Measurements from ENCODE around the gene CDH13.

The CDH13 gene

DNA sequence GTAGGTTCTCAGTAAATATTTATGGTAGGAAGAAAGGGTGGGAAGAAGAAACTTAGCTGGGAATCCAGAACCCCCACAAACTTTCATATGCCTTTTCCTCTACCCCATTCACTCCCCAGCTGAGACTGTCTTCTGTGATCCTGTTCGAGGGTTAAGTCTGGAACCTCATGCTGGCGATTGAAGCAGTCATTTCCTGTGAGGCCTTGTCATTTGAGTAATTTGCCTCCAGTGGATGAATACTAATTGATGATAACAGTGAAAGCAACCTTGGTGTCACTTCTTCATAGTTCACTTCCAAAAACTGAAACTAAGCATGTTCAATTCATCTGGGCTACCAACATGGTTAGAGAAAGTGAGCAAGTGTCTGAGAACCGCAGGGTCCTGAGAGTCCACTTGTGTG is 401.2 kb downstream of the CDH13 start:
- Histone ChIP-seq H3K27me3 (ENCODE audit: low read depth, low read length) (no peaks in the 10 kb centered on the region), H3K9me3 (ENCODE audit: insufficient read depth, low read length) (no peaks in the 10 kb centered on the region), H3K4me1 (ENCODE audit: low read length) (no peaks in the 10 kb centered on the region), H3K36me3 (replicated peaks; ENCODE audit: low read depth, low read length) (no peaks in the 10 kb centered on the region), H3K27ac (ENCODE audit: low read length) (no peak overlapping the region), H3K9ac (ENCODE audit: low read length) (no peak overlapping the region), H3K4me3 (ENCODE audit: low read length) (no peak overlapping the region), H3K79me2 (ENCODE audit: low read length) (no peaks in the 10 kb centered on the region), H4K20me1 (ENCODE audit: insufficient read depth, low read length) (no peaks in the 10 kb centered on the region), H3K4me2 (ENCODE audit: low read length) (no peak overlapping the region), H2AFZ (ENCODE audit: low read depth, low read length) (no peak overlapping the region)
- TF ChIP-seq EZH2phosphoT487 (IDR thresholded peaks at IDR 0.05; ENCODE audit: low read depth): no peak
- TF ChIP-seq, protein P1, sequence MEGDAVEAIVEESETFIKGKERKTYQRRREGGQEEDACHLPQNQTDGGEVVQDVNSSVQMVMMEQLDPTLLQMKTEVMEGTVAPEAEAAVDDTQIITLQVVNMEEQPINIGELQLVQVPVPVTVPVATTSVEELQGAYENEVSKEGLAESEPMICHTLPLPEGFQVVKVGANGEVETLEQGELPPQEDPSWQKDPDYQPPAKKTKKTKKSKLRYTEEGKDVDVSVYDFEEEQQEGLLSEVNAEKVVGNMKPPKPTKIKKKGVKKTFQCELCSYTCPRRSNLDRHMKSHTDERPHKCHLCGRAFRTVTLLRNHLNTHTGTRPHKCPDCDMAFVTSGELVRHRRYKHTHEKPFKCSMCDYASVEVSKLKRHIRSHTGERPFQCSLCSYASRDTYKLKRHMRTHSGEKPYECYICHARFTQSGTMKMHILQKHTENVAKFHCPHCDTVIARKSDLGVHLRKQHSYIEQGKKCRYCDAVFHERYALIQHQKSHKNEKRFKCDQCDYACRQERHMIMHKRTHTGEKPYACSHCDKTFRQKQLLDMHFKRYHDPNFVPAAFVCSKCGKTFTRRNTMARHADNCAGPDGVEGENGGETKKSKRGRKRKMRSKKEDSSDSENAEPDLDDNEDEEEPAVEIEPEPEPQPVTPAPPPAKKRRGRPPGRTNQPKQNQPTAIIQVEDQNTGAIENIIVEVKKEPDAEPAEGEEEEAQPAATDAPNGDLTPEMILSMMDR (IDR thresholded peaks at IDR 0.05; ENCODE audit: low read depth, low read length): no peak

DNA sequence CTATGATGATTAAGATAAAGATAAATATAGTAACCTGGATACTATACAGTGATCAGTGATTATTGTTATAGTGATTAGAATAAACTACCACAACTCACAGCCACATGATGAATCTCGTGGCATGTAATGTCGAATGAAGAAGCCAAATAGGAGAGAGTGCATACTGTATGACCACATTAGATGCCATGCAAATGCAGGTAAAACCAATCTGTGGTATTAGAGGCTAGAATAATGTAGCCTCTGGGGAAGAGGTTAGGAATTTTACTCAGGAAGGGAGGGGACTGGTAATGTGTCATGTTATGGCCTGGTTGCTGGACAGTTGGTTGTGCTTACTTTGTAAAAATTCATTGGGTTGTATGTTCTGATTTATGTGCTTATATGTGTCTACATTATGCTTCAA is 402.7 kb downstream of the CDH13 start:
- no peak overlapping the region for H3K27ac ChIP-seq (ENCODE audit: low read length)
- no peaks in the 10 kb centered on the region for H3K36me3 ChIP-seq (replicated peaks; ENCODE audit: low read depth, low read length)
- no peak for TF ChIP-seq EZH2phosphoT487 (IDR thresholded peaks at IDR 0.05; ENCODE audit: low read depth)
- TF ChIP-seq, protein P1 (IDR thresholded peaks at IDR 0.05; ENCODE audit: low read depth, low read length): no peak
- no peak overlapping the region for H3K4me3 ChIP-seq (ENCODE audit: low read length)
- no peaks in the 10 kb centered on the region for H3K27me3 ChIP-seq (ENCODE audit: low read depth, low read length)
- no peaks in the 10 kb centered on the region for H3K9me3 ChIP-seq (ENCODE audit: insufficient read depth, low read length)
- H3K79me2 ChIP-seq (ENCODE audit: low read length): no peaks in the 10 kb centered on the region
- H3K9ac ChIP-seq (ENCODE audit: low read length): no peak overlapping the region
- no peak overlapping the region for H3K4me2 ChIP-seq (ENCODE audit: low read length)
- no peaks in the 10 kb centered on the region for H4K20me1 ChIP-seq (ENCODE audit: insufficient read depth, low read length)
- H3K4me1 ChIP-seq (ENCODE audit: low read length): no peaks in the 10 kb centered on the region
- no peak overlapping the region for H2AFZ ChIP-seq (ENCODE audit: low read depth, low read length)

DNA sequence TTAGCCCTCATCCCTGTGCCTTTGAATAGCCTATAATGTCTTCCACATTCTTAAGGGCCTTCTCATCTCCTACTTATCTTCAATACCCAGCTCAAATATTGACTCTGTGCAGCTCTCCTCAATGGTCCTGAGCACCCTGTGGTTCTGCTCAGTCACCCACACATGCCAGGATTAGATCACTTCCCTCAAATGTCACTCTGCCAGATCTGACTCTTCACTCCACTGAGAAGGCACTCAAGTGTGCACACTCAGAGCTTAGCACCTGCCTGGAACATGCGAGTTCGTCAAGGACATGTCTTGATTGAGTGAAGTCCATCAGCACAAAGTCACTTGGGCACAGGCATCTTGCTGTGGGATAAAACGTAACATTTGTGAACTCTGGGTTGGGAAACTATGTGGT is 404.8 kb downstream of the CDH13 start:
- no peak overlapping the region for H2AFZ ChIP-seq (ENCODE audit: low read depth, low read length)
- H3K4me2 ChIP-seq (ENCODE audit: low read length): no peak overlapping the region
- H3K4me1 ChIP-seq (ENCODE audit: low read length): no peaks in the 10 kb centered on the region
- H3K9ac ChIP-seq (ENCODE audit: low read length): no peak overlapping the region
- H3K36me3 ChIP-seq (replicated peaks; ENCODE audit: low read depth, low read length): no peaks in the 10 kb centered on the region
- no peaks in the 10 kb centered on the region for H3K27me3 ChIP-seq (ENCODE audit: low read depth, low read length)
- no peak overlapping the region for H3K4me3 ChIP-seq (ENCODE audit: low read length)
- no peak overlapping the region for H3K27ac ChIP-seq (ENCODE audit: low read length)
- H4K20me1 ChIP-seq (ENCODE audit: insufficient read depth, low read length): no peaks in the 10 kb centered on the region
- H3K79me2 ChIP-seq (ENCODE audit: low read length): no peaks in the 10 kb centered on the region
- H3K9me3 ChIP-seq (ENCODE audit: insufficient read depth, low read length): no peaks in the 10 kb centered on the region
- no peak for TF ChIP-seq EZH2phosphoT487 (IDR thresholded peaks at IDR 0.05; ENCODE audit: low read depth)

DNA sequence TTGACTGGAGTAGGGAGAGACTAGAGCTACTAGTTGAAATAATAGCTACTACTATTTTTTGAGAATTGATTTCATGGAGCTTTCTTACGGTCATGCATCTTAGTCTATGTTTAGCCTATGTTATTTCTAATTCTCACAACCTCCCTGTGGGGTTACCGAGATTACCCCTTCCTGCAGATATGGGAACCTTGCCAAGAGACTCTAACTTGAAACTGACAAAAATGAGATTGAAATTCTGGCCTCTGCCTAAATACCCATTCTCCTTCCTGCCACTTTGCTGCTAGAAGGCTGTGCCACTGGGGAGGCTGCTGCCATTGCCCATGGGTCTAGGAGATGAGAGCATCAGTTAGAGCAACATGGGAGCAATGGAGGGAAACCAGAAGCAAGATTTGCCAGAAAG is 410.3 kb downstream of the CDH13 start:
- no peaks in the 10 kb centered on the region for H3K9me3 ChIP-seq (ENCODE audit: insufficient read depth, low read length)
- no peaks in the 10 kb centered on the region for H3K4me1 ChIP-seq (ENCODE audit: low read length)
- H3K4me3 ChIP-seq (ENCODE audit: low read length): no peak overlapping the region
- H3K27me3 ChIP-seq (ENCODE audit: low read depth, low read length): no peaks in the 10 kb centered on the region
- no peak overlapping the region for H3K4me2 ChIP-seq (ENCODE audit: low read length)
- H3K27ac ChIP-seq (ENCODE audit: low read length): no peak overlapping the region
- no peak for TF ChIP-seq EZH2phosphoT487 (IDR thresholded peaks at IDR 0.05; ENCODE audit: low read depth)
- TF ChIP-seq, protein P1 (IDR thresholded peaks at IDR 0.05; ENCODE audit: low read depth, low read length): no peak
- H4K20me1 ChIP-seq (ENCODE audit: insufficient read depth, low read length): no peaks in the 10 kb centered on the region
- H3K79me2 ChIP-seq (ENCODE audit: low read length): no peaks in the 10 kb centered on the region
- H3K9ac ChIP-seq (ENCODE audit: low read length): no peak overlapping the region
- H3K36me3 ChIP-seq (replicated peaks; ENCODE audit: low read depth, low read length): no peaks in the 10 kb centered on the region
- H2AFZ ChIP-seq (ENCODE audit: low read depth, low read length): no peak overlapping the region

DNA sequence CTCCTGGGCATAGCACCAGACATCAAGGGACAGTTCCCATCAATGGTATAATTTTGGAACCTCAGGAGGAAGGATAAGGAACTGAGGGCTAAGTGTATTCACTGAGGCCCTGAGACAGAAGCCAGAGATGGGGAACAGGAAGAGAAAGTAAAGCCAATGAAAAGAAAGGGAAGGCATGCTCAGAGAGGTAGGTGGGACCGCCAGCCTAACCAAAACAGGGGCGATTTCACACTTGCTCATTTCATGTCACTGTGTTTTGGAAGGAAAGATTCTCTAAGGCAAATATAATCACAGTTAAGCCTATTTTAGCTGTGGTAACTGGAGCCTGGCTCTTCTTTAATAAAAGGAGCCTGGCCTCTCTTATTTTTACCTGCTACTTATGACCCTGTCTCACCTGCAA is 411.1 kb downstream of the CDH13 start:
- no peak overlapping the region for H2AFZ ChIP-seq (ENCODE audit: low read depth, low read length)
- TF ChIP-seq, protein P1 (IDR thresholded peaks at IDR 0.05; ENCODE audit: low read depth, low read length): no peak
- TF ChIP-seq EZH2phosphoT487 (IDR thresholded peaks at IDR 0.05; ENCODE audit: low read depth): no peak
- H4K20me1 ChIP-seq (ENCODE audit: insufficient read depth, low read length): no peaks in the 10 kb centered on the region
- H3K36me3 ChIP-seq (replicated peaks; ENCODE audit: low read depth, low read length): no peaks in the 10 kb centered on the region
- H3K9me3 ChIP-seq (ENCODE audit: insufficient read depth, low read length): no peaks in the 10 kb centered on the region
- no peaks in the 10 kb centered on the region for H3K27me3 ChIP-seq (ENCODE audit: low read depth, low read length)
- no peak overlapping the region for H3K27ac ChIP-seq (ENCODE audit: low read length)
- H3K4me2 ChIP-seq (ENCODE audit: low read length): no peak overlapping the region
- no peaks in the 10 kb centered on the region for H3K4me1 ChIP-seq (ENCODE audit: low read length)
- no peak overlapping the region for H3K9ac ChIP-seq (ENCODE audit: low read length)
- H3K79me2 ChIP-seq (ENCODE audit: low read length): no peaks in the 10 kb centered on the region
- H3K4me3 ChIP-seq (ENCODE audit: low read length): no peak overlapping the region

Measured in OCI-LY3 (cell line).